Astrocyte of the hippocampus (primary cell): Measurements from ENCODE around the gene RGS3.
"Not testable (repeated sequence)": the region's sequence is repeated elsewhere in the genome, so short reads cannot be mapped to it uniquely, and the experiment has no call there.

Source experiments
- DNase-seq: peaks from one replicate; pipeline ENCODE4 v3.0.0; 2011; ENCODE audit warnings: low read depth, low spot score

The RGS3 gene

GRCh38 chr9:113634596-113635515, 171.3 kb downstream of the RGS3 start:
- DNase-seq: peak; percentile 47

DNA sequence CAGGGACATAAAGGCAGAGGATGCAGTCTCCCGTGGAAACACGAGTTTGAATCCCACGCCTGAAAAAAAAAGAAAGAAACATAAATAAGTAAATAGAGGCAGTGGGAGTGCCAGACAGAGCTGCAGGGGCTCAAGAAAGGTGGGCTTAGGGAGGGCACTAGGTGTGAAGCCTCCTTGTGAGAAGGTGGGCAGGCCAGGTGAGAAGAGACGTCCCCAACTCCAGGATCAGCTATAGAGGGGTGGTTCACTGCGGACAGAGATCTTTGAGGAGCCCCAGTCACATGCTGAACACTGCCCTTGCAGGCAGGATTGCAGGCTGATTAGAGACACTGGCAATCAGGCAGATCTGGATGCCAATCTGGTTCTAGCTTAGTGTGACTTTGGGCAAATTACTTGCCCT, 172.1 kb downstream of the RGS3 start:
- DNase-seq: no peak

GRCh38 chr9:113636165-113636564, 172.6 kb downstream of the RGS3 start:
- no peak for DNase-seq

DNA sequence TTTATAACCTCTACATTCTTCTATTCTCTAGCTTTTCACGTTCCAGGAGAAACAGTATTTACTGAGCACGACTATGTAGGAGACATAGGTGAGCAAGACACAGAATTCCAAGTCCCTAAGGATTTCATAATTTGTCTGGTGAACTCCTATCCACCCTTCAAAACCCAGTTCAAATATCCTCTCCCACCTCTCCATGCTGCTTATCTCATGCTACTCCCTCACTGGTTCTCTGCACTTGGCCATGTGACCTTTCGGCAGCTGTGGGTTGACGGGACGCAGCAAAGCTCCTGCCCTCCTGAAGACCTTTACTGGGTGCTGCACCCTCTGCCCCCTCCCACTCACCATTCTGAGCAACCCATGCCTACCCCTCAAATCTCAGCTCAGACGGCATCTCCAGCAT, 173.2 kb downstream of the RGS3 start:
- DNase-seq: no peak

GRCh38 chr9:113638490-113638889, 175.0 kb downstream of the RGS3 start:
- no peak for DNase-seq

DNA sequence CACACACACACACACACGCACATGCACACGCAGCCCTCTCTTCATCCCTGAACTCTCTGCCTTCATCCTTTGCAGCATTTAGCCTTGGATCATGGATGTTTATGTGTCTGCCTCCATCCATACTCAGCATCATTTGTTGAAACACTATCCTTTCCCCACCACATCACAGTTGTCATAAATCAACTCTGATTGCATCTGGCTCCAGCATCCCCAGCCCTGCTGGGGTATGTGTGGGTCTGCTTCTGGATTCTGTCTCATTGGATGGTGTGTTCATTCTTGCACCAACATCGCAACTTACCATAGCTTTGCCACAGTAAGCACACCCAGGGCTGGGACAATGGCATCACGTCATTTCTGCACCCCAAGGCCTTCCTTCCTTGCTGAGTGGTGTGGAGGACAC, 175.4 kb downstream of the RGS3 start:
- no peak for DNase-seq

DNA sequence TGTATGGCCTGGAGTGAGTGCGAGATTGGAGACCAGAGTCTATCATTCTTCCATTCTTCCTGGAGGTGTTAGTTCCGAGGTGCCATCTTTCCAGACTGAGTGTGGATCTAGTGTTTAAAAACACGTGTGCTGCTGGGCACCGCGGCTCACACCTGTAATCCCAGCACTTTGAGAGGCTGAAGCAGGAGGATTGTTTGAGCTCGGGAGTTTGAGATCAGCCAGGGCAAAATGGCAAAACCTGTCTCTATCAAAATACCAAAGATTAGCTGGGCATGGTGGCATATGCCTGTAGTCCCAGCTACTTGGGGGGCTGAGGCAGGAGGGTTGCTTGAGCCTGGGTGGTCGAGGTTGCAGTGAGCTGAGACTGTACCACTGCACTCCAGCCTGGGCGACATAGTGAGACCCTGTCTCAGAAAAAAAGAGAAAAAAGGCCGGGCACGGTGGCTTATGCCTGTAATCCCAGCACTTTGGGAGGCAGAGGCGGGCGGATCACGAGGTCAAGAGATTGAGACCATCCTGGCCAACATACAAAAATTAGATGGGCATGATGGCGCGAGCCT, 176.0 kb downstream of the RGS3 start:
- not testable (repeated sequence) for DNase-seq

- no peak for DNase-seq
These were observed 176.9 kb downstream of the RGS3 start for GRCh38 chr9:113640418-113640817.

DNA sequence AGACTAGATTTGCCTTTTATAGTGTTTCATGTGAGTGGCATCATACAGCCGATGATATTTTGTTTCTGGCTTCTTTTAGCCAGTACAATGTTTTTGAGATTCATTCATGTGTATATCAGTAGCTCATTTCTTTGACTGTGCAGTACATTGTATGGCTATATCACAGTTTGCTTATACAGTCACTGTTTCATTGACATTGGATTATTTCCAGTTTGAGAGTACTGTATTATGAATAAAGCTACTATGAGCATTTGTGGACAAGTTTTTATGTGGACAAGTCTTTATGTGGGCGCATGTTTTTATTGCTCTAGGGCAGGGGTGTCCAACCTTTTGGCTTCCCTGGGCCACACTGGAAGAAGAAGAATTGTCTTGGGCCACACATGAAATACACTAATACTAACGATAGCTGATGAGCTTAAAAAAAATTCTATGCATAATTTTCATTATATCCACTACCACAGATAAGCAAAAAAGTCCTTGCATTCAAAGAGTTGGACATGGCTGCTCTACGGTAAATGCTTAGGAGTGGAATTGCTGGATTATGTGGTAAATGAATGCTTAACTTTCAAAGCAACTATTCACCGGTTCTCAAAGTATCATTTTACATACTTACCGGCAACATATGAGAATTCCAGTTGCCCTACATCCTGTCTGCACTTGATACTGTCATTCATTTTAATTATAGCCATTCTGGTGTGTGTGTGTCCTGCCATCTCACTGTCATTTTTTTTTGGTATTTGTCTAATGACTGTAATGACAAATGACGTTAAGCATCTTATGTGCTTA, 177.8 kb downstream of the RGS3 start:
- DNase-seq: no peak

- DNase-seq: no peak
These were observed 180.8 kb downstream of the RGS3 start for GRCh38 chr9:113644321-113644720.

DNA sequence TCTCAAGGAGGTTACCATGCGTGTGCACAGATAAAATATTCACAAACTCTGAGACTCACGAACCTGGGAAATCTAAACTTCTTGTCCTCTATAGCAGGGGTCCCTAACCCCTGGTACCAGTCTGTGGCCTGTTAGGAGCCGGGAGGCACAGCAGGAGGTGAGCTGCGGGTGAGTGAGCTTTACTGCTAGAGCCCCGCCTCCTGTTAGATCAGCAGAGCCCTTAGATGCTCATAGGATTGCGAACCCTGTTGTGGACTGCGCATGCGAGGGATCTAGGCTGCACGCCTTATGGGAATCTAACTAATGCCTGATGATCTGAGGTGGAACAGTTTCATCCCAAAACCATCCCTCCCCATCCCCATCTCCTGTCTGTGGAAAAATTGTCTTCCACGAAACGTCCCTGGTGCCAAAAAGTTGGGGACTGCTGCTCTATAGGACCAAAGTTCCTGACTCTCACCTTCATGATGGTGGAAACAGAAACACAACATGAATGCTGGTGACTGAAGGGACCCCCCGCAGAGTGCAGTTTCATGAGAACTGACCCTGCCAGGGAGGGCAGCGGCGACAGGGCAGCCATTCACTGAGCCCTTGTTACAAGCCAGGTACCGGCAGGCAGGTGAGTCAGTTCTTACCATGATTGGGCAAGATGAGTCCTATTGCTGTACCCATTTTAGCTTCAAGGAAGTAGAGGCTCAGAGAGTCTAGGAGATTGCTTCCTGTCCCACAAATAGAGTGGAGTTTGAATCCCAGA, 181.9 kb downstream of the RGS3 start:
- DNase-seq: no peak

DNA sequence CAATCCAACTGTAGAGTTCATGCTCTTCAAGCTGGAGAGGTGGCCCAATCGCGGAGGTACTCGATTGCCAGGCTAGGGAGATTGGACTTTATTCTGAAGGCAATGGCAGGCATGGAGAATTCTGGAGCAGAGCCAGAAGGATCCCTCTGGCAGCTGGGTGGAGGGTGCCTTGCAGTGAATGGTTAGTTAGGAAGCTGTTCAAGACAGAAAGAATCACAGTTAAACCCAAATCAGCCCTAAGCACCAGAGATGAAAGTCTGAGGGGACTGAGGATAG, 182.4 kb downstream of the RGS3 start:
- no peak for DNase-seq

GRCh38 chr9:113646491-113646890, 183.0 kb downstream of the RGS3 start:
- DNase-seq: no peak
